ENCODE results near the gene TCERG1L. TPM values are rescaled to one million over a fixed set of nuclear protein-coding genes. Genes with fewer than 3 reads are reported as not detected.

TCERG1L gene
- total RNA-seq, 1 experiment from 2014 or later = not detected

GRCh38 chr10:131215776-131216175 lies 95.7 kb downstream of the TCERG1L start:
- Histone ChIP-seq H3K4me3 (no peak overlapping the region), H3K27me3 (replicated peaks) (no peaks in the 10 kb centered on the region), H3K36me3 (no peaks in the 10 kb centered on the region), H3K4me1 (replicated peaks) (no peaks in the 10 kb centered on the region), H3K9me3 (replicated peaks) (peaks cover 18% of the 10 kb centered on the region), H3K27ac (no peak overlapping the region)
- DNase-seq (ENCODE audit: low read depth in 1 of 2, low spot score in 2 of 2) = no peak

- no peak overlapping the region for H3K27ac ChIP-seq
- no peak overlapping the region for H3K4me3 ChIP-seq
- H3K4me1 ChIP-seq (replicated peaks) = no peaks in the 10 kb centered on the region
- no peaks in the 10 kb centered on the region for H3K36me3 ChIP-seq
- no peak for DNase-seq (ENCODE audit: low read depth in 1 of 2, low spot score in 2 of 2)
- peaks cover 14% of the 10 kb centered on the region for H3K9me3 ChIP-seq (replicated peaks)
- no peaks in the 10 kb centered on the region for H3K27me3 ChIP-seq (replicated peaks)
These were observed 96.8 kb downstream of the TCERG1L start for GRCh38 chr10:131214521-131215244.

GRCh38 chr10:131213741-131214505 lies 97.6 kb downstream of the TCERG1L start:
- Histone ChIP-seq H3K27ac (no peak overlapping the region), H3K9me3 (replicated peaks) (peaks cover 14% of the 10 kb centered on the region), H3K36me3 (no peaks in the 10 kb centered on the region), H3K27me3 (replicated peaks) (no peaks in the 10 kb centered on the region), H3K4me3 (no peak overlapping the region), H3K4me1 (replicated peaks) (no peaks in the 10 kb centered on the region)
- DNase-seq (ENCODE audit: low read depth in 1 of 2, low spot score in 2 of 2) = no peak

- Histone ChIP-seq H3K9me3 (replicated peaks) (peaks cover 10% of the 10 kb centered on the region), H3K4me3 (no peak overlapping the region), H3K4me1 (replicated peaks) (no peaks in the 10 kb centered on the region), H3K36me3 (no peaks in the 10 kb centered on the region), H3K27ac (no peak overlapping the region), H3K27me3 (replicated peaks) (no peaks in the 10 kb centered on the region)
- DNase-seq (ENCODE audit: low read depth in 1 of 2, low spot score in 2 of 2) = no peak
These were observed 98.7 kb downstream of the TCERG1L start for GRCh38 chr10:131212763-131213325.

GRCh38 chr10:131211965-131212619 lies 99.4 kb downstream of the TCERG1L start:
- no peaks in the 10 kb centered on the region for H3K36me3 ChIP-seq
- no peak overlapping the region for H3K27ac ChIP-seq
- H3K27me3 ChIP-seq (replicated peaks) = no peaks in the 10 kb centered on the region
- DNase-seq (ENCODE audit: low read depth in 1 of 2, low spot score in 2 of 2) = peak in 1 of 2 experiments; percentile 29
- no peak overlapping the region for H3K4me3 ChIP-seq
- peaks cover 16% of the 10 kb centered on the region for H3K9me3 ChIP-seq (replicated peaks)
- no peaks in the 10 kb centered on the region for H3K4me1 ChIP-seq (replicated peaks)

- H3K27ac ChIP-seq = no peak overlapping the region
- DNase-seq (ENCODE audit: low read depth in 1 of 2, low spot score in 2 of 2) = no peak
- H3K36me3 ChIP-seq = no peaks in the 10 kb centered on the region
- H3K4me1 ChIP-seq (replicated peaks) = no peaks in the 10 kb centered on the region
- H3K27me3 ChIP-seq (replicated peaks) = no peaks in the 10 kb centered on the region
- H3K9me3 ChIP-seq (replicated peaks) = peaks cover 17% of the 10 kb centered on the region
- H3K4me3 ChIP-seq = no peak overlapping the region
These were observed 100.0 kb downstream of the TCERG1L start for GRCh38 chr10:131211559-131211958.

- DNase-seq (ENCODE audit: low read depth in 1 of 2, low spot score in 2 of 2) = peak in 1 of 2 experiments; percentile 25
- peaks cover 18% of the 10 kb centered on the region for H3K9me3 ChIP-seq (replicated peaks)
These were observed 100.4 kb downstream of the TCERG1L start for GRCh38 chr10:131211146-131211545.

GRCh38 chr10:131210181-131210580 lies 101.3 kb downstream of the TCERG1L start:
- no peak for DNase-seq (ENCODE audit: low read depth in 1 of 2, low spot score in 2 of 2)
- Histone ChIP-seq H3K36me3 (no peaks in the 10 kb centered on the region), H3K9me3 (replicated peaks) (peaks cover 24% of the 10 kb centered on the region), H3K4me3 (no peak overlapping the region), H3K4me1 (replicated peaks) (no peaks in the 10 kb centered on the region), H3K27me3 (replicated peaks) (no peaks in the 10 kb centered on the region), H3K27ac (no peak overlapping the region)

More at GRCh38 chr10:131211146-131211545, 100.4 kb downstream of the TCERG1L start:
- H3K4me3 ChIP-seq = no peak overlapping the region
- H3K27ac ChIP-seq = no peak overlapping the region
- H3K4me1 ChIP-seq (replicated peaks) = no peaks in the 10 kb centered on the region
- H3K36me3 ChIP-seq = no peaks in the 10 kb centered on the region
- H3K27me3 ChIP-seq (replicated peaks) = no peaks in the 10 kb centered on the region

- Histone ChIP-seq H3K9me3 (replicated peaks) (peaks cover 20% of the 10 kb centered on the region), H3K27me3 (replicated peaks) (no peaks in the 10 kb centered on the region), H3K27ac (no peak overlapping the region), H3K4me3 (no peak overlapping the region), H3K4me1 (replicated peaks) (no peaks in the 10 kb centered on the region), H3K36me3 (no peaks in the 10 kb centered on the region)
- no peak for DNase-seq (ENCODE audit: low read depth in 1 of 2, low spot score in 2 of 2)
These were observed 103.7 kb downstream of the TCERG1L start for GRCh38 chr10:131207584-131208532.

- Histone ChIP-seq H3K4me1 (replicated peaks) (no peaks in the 10 kb centered on the region), H3K27ac (no peak overlapping the region), H3K27me3 (replicated peaks) (no peaks in the 10 kb centered on the region), H3K9me3 (replicated peaks) (peaks cover 20% of the 10 kb centered on the region), H3K4me3 (no peak overlapping the region), H3K36me3 (no peaks in the 10 kb centered on the region)
- no peak for DNase-seq (ENCODE audit: low read depth in 1 of 2, low spot score in 2 of 2)
These were observed 104.3 kb downstream of the TCERG1L start for GRCh38 chr10:131207176-131207575.

GRCh38 chr10:131206111-131206995 lies 105.2 kb downstream of the TCERG1L start:
- Histone ChIP-seq H3K9me3 (replicated peaks) (peaks cover 20% of the 10 kb centered on the region), H3K36me3 (no peaks in the 10 kb centered on the region), H3K27me3 (replicated peaks) (no peaks in the 10 kb centered on the region), H3K27ac (no peak overlapping the region), H3K4me1 (replicated peaks) (no peaks in the 10 kb centered on the region), H3K4me3 (no peak overlapping the region)
- no peak for DNase-seq (ENCODE audit: low read depth in 1 of 2, low spot score in 2 of 2)

GRCh38 chr10:131205556-131205955 lies 106.0 kb downstream of the TCERG1L start:
- H3K27ac ChIP-seq = no peak overlapping the region
- DNase-seq (ENCODE audit: low read depth in 1 of 2, low spot score in 2 of 2) = no peak
- H3K36me3 ChIP-seq = no peaks in the 10 kb centered on the region
- H3K27me3 ChIP-seq (replicated peaks) = no peaks in the 10 kb centered on the region
- H3K4me3 ChIP-seq = no peak overlapping the region
- no peaks in the 10 kb centered on the region for H3K4me1 ChIP-seq (replicated peaks)
- peaks cover 20% of the 10 kb centered on the region for H3K9me3 ChIP-seq (replicated peaks)
